HG03280 (cell line): ENCODE data around the gene MRPS18B.
A peak's percentile ranks its signal among the peaks of the same experiment; 100 is the strongest.
"Not testable (repeated sequence)": the region's sequence is repeated elsewhere in the genome, so short reads cannot be mapped to it uniquely, and the experiment has no call there.

Source experiments
- ATAC-seq: cut with Tn5 transposase; IDR thresholded peaks from one replicate; pipeline ENCODE4 v1.9.1; 2021; ENCODE audit warnings: mild to moderate bottlenecking, moderate library complexity; ENCODE audit not compliant: unreplicated experiment

Gene MRPS18B

GRCh38 chr6:30635834-30636233 is 18.2 kb downstream of the MRPS18B start:
- ATAC-seq: no peak

- no peak for ATAC-seq
These were observed 22.8 kb downstream of the MRPS18B start for GRCh38 chr6:30640481-30640880.

GRCh38 chr6:30641048-30641447 is 23.4 kb downstream of the MRPS18B start:
- ATAC-seq: no peak

DNA sequence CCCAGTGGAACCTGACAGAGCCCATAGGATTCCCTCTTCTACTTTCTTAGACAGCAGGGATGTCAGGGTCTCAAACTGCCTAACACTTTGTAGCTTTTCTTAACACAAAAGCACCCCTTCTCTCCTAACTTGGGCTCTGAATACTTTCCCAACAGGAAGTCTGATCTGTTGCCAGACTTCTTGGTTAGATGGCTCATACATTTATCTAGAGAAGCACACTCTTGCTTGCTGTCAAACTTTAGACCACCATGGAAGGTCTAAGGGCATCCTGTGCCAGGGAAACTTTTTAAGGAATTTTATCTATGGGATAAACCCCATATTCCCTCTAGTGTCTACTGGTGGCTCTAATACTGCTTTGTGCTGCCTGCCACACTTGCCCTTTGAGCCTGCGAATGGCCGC is 26.0 kb downstream of the MRPS18B start:
- ATAC-seq: no peak

DNA sequence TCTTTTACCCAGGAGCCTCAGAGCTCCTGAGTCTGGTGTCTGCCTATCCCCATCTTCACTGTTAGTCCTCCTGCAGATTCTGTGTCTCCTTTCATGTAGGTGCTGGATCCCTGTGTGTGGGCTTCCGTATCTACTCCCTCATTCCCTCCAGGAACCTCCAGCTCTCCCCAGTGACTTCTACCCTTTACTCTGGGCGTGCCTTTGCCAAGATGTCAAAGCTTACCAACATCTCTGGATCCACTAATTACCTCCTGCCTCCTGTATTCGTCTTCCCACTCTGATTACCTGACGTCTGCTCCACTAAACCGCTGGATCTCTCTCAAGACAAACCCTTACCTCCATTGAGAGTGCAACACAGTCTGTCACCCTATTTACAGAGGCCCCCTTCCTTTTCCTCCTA is 27.1 kb downstream of the MRPS18B start:
- no peak for ATAC-seq

DNA sequence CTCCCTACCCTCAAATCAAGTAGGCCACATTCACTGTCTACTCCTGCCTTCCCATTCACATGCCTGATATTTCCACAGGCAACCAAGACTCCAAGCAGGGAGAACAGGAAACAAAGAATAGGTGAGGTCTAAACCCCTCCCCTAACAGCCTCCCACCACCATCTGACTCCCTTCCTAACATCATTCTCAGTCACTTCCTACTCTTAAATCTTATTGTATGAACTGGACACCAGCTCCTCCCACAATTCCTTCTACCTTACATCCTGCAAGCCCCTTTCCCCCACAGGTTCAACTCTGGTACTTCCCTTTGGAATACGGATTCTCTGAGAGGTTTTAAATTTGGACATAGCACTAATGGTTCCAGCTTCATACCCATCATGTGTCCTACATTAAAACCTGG is 28.3 kb downstream of the MRPS18B start:
- no peak for ATAC-seq

DNA sequence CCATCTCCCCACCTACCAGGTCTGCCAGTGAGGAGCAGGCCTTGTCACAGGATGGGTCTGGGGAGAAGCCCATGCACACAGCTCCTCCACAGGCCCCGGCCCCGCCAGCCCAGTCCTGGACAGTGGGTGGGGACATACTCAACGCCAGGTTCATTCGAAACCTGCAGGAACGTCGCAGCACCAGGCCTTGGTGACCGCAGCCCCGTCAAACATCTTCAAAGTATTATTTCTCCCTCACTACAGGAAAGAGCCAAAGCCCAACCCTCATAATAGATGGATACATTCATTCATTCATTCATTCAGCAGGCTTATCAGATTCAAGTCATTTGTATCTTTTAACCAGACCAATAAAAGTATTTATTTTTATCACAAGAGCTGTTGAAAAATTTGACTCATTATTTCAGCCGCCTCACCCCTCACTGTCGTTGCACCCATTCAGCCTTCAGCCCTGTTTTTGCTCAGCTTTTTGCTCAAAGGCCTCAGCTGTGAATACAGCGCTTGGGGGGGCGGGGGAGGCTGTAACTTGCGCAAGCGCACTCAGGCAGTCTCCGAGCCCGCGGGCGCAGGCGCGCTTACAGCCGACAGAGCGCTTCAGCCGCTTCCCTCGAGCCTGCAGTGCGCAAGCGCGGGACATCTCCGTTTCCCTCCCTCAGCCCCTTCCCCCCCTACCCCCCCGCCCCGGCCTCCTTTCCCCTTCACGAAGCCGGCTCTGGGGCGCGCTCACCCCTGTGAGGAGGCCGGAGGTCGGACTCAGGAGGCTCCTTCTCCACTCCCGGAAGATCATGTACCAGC is 29.0 kb downstream of the MRPS18B start, which contains the start of gene C6orf136:
Gene C6orf136 (plus strand): TSS at position 684 of the 792 bp plus-strand sequence. CDS start 99 bp downstream, at position 783.
- peak; percentile 64 for ATAC-seq

DNA sequence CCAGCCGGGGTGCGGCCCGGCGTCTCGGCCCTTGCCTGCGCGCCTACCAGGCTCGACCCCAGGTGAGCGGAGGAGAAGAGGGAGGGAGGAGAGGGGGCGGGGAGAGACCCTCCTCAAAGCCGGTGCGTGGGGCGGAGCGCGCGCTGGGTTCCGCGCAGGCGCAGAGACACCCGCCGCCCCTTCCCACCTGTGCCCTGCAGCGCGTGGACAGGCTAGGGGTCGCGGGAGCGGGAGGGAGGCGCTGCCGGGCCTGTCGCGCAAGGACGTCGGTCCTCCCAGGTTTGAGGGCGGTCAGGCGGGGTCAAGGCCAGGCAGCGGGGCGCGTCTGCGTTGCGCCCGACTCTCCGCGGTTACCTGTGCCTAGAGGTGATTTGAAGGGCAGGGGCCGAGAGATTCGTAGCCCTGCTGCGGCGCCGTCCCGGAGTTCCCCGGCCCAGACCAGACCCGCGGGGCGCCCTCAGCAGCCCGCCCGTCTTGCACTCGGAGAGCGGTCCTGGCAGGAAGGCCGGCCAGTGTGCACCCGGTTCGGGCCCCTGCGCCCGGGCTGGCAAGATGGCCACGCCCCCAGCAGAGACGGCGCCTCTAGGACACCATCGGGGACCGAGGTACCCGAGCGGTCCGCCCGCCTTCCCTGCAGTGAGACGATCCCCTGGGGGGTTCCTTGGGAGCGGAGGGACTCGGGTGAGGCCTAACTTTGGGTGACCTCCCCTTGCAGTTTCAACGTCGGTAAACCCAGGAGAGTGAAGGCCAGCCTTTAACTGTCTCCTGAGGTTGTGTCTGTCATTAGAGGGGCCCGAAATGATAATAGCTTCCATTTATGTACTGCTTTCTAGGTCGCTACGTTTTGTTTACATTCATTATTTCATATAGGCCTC is 29.8 kb downstream of the MRPS18B start:
- peak; percentile 67 for ATAC-seq

DNA sequence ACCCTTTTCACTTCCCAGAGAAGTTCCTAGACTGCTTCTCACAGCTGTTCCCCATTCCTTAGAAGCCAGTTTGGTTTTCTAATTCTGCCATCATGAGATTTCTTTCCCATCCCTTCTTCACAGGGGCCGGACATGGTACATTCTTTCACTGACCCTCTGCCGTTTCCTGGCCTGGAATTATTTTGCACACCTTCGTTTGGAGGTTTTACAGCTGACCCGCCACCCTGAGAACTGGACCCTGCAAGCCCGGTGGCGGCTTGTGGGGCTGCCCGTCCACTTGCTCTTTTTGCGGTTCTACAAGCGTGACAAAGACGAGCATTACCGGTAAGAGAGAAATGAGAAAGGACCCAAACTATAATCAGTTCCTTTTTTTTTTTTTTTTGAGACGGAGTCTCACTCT is 33.5 kb downstream of the MRPS18B start:
- ATAC-seq: no peak

- ATAC-seq: no peak
These were observed 37.4 kb downstream of the MRPS18B start for GRCh38 chr6:30654798-30655742.

DNA sequence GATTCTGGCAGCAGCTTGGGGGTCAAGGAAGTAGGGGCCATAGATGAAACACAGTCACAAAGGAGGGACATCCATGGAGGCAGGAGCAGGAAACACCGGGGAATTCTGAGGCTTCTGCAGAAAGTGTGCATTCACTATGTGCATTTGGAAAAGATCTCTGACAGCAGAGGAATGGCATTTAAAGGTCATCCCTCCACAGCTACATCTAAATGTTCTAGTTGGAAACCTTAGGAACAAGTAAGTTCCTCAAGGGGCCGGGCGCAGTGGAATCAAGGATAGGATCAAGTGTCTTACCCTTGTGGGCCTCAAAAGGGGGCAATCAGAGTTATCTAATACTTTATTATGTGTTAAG is 38.1 kb downstream of the MRPS18B start:
- no peak for ATAC-seq

DNA sequence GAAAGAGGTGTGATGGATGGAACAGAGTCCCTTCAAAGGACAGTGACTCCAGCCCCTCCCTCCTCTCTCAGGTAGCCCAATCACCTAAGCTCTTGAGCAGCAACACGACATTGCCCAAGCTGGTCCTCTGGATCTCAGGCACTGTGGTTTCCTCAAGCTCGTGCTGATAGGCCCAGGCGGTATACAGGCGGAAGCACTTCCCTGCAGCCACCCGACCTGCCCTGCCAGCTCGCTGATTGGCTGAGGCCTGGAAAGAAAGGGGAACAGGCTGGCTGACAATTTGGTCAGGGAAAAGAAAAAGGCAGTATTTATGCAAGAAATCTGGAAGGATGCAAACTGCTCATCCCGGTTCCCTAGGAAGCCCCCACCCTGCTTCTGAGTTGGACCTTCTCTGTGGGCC is 38.9 kb downstream of the MRPS18B start:
- ATAC-seq: no peak

DNA sequence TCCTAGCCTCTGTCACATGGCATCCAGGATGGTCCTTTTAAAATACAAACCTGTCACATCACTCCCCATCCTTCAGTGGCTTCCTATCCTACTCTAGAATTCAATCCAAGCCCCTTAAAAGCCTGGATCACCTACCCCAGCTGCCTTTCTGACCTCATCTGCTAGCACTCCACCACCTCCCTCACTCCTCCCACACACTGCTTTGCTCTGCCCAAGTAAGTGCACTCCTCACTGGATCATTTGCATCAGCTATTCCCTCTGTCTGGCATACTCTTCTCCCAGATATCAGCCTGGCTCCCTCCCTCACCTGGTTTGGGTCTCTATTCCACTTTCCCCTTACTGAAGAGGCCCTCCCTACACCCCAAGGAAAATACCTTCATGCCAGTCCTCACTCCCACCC is 39.8 kb downstream of the MRPS18B start:
- no peak for ATAC-seq

DNA sequence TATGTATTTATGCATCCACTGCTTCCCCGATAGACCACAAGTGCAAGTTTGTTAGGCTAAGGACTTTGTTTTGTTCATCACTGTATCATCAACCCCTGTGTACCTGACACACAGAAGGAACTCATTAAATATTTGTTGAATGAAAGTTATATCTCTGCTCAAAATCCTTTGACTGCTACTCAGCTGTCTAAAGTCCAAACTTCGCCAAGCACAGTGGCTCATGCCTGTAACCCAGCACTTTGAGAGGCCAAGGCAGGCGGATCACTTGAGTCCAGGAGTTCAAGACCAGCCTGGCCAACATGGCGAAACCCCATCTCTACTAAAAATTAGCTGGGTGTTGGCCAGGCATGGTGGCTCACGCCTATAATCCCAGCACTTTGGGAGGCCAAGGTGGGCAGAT is 40.3 kb downstream of the MRPS18B start:
- ATAC-seq: not testable (repeated sequence)

- no peak for ATAC-seq
These were observed 47.5 kb downstream of the MRPS18B start for GRCh38 chr6:30664994-30665767.

GRCh38 chr6:30666300-30666699 is 48.7 kb downstream of the MRPS18B start:
- not testable (repeated sequence) for ATAC-seq

GRCh38 chr6:30670760-30671527 is 53.3 kb downstream of the MRPS18B start:
- ATAC-seq: no peak

DNA sequence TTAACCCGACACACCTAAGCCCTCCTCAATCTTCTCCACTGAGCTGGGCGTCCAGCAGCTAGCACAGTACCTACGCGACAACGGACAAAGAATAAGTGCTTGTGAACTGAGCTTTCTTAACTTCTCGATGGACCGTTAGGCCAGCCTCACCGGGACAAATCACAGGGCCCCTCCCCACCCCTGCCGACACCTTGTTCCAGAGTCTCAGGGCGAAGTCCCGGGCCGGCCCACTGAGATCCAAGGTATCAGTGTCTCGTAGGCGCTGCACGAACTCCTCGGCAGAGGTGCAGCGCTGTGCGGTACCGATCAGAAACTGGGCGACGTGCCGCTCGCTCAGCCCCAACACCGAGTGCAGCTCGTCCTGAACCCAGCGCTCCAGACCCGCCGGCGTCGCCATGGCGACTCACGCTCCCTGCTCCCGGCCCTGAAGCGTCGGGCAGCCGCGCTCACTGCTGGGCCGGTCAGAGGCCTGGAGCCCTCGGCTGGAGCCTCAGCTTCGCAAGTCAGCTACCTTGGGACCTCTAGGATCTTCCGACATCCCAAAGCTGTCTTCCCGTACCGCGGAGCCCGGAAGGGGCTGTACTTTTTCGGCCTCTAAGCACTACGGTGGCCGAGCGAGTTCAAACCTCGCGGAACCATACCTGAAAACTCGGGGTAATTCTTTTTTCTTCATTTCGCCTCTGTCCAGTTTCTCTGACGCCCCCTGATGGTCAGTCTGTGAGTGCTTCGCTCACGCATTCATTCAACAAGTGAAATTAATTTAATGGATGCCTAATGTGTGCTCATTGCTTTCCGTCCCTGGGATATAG is 55.0 kb downstream of the MRPS18B start, which contains the start of gene DHX16:
Gene DHX16 (minus strand): TSS at position 562 of the 809 bp plus-strand sequence. CDS start 165 bp downstream, at position 397.
- peak; percentile 76 for ATAC-seq
